Right lobe of liver (tissue), 6 donors: Measurements from ENCODE around the gene USP48. TPM values are rescaled to one million over a fixed set of nuclear protein-coding genes. Genes with fewer than 3 reads are reported as not detected.
A peak's percentile ranks its signal among the peaks of the same experiment; 100 is the strongest.

Experiments used
- ATAC-seq, 4 donors: fragments of 200-7000 bp; cut with Tn5 transposase; one replicate each; pipeline ENCODE4 v1.9.1; 2020; ENCODE audit warnings: mild to moderate bottlenecking in 4 of 4, moderate library complexity in 4 of 4
- DNase-seq, 3 donors: peaks; one replicate each; pipeline ENCODE4 v3.0.0-alpha.2; 2020
- H3K27ac ChIP-seq, 3 donors: fragments of 200-600 bp; one replicate each; pipeline ENCODE4 v1.8.0; 2022
- H3K27me3 ChIP-seq, 2 donors: fragments of 200-600 bp; one replicate each; pipeline ENCODE4 v1.8.0; 2022
- H3K36me3 ChIP-seq, 4 donors: fragments of 200-600 bp; sonication (generic) in 1 of 4; one replicate each; pipeline versions ENCODE4 v1.5.1 to v1.8.0; 2017 to 2022; ENCODE audit warnings: control low read depth in 1 of 4
- H3K4me1 ChIP-seq, 4 donors: fragments of 200-600 bp; sonication (generic) in 1 of 4; one replicate each; pipeline versions ENCODE4 v1.5.1 to v1.8.0; 2017 to 2022; ENCODE audit warnings: control low read depth in 1 of 4
- H3K4me3 ChIP-seq, 3 donors: fragments of 200-600 bp; one replicate each; pipeline ENCODE4 v1.8.0; 2022
- H3K9me3 ChIP-seq, 4 donors: fragments of 200-600 bp; sonication (generic) in 1 of 4; one replicate each; pipeline versions ENCODE4 v1.5.1 to v1.8.0; 2017 to 2022; ENCODE audit warnings: control low read depth in 1 of 4
- CTCF ChIP-seq, 4 donors: fragments of 200-600 bp in 3 of 4; fragments of 450-650 bp in 1 of 4; IDR thresholded peaks; one replicate each; pipeline versions ENCODE4 v1.5.1 to v1.8.0; 2016 to 2022; ENCODE audit warnings: antibody characterized with exemption in 4 of 4, mild to moderate bottlenecking in 2 of 4
- POLR2A ChIP-seq: fragments of 450-650 bp; IDR thresholded peaks from one replicate; pipeline ENCODE4 v1.6.1; 2017; ENCODE audit warnings: antibody characterized with exemption, mild to moderate bottlenecking
- WGBS: methylation state at CpG from one replicate; pipeline ENCODE4 v1.1.6; 2018; ENCODE audit warnings: low coverage, low lambda C conversion rate; ENCODE audit not compliant: insufficient coverage; ENCODE audit errors: missing lambda C conversion rate; 5-methylcytosine and 5-hydroxymethylcytosine counted together
- intact Hi-C, 2 donors: fragments of 100-400 bp; cut with DNase I; formaldehyde crosslinking; loops; one replicate each; pipeline versions ENCODE4 v1.11.2 to v1.14.1; 2022
- total RNA-seq, 6 experiments: library from RNA; depleted of rRNA in 2 of 6; stranded (reverse); fragments of >200 nt in 2 of 6; fragmentation: NEBNext Ultra II Directional in 3 of 6; extraction: Animal tissue kit (Norgen Biotek cat#: 25700) in 3 of 6; gene quantifications; one replicate each; pipeline versions ENCODE4 v1.1.0 to v1.2.4, GENCODE V29; 2016 to 2023
- donor health status: DM: no; HTN: yes; CAD: no.
- donor health status: DM: no; HTN: no; CAD: no.
- donor health status: DM: no; HTN: no; CAD: no.
- donor health status: DM: no; HTN: yes; CAD: no.
- donor health status: DM: no; HTN: yes; CAD: no.

The USP48 gene
- total RNA-seq, 6 experiments from 2014 or later, result 21.3 to 24.5 (median 22.8) TPM

DNA sequence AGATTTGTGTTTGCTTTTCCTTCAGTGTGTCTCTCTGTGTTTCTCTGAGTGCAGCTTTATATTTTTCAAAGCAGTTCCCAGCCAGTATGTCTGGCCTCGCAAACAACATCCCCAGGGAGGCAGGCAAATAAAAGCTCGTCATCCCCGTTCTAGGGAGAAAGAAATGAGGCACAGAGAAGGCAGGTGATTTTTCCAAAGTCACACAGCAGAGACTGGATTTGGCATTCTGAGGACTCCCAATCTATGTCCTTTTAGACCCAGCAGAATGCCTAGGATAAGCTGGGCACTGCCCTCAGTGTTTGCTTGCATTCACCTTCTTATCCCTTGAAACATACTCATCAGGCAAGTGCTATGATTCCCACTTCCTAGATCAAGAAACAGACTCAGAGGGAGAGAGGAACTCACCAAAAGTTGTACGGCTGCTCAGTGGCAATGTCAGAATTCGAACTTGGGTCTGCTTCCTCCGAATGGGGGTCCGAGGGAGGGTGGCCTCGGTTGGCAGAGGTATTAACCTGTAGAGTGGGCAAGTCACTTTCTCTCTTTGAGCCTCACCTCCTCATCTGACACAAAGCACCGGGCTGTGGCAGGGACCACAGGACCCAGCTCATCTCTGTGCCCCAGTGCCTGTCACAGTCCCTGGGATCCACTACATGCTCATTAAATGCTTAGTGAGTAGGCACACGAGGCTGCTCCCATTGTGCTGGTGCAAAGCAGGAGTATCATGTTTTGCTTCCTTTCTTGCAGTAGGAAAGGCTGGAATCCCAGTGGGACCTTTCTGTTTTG is 118.0 kb downstream of the USP48 start:
- Histone ChIP-seq H3K27me3 (no peaks in the 10 kb centered on the region), H3K36me3 (no peaks in the 10 kb centered on the region), H3K4me3 (no peak overlapping the region), H3K27ac (no peak overlapping the region), H3K9me3 (no peaks in the 10 kb centered on the region), H3K4me1 (peaks cover 0 to 21% (median 3%) of the 10 kb centered on the region in 4 donors)
- no peak for TF ChIP-seq CTCF (IDR thresholded peaks at IDR 0.05)
- no peak for TF ChIP-seq POLR2A
- intact Hi-C loops, result loop anchor here (10.0 kb wide), 2 partner anchors 150 to 290 kb away; no protein-coding TSS in a partner anchor
- no peak for ATAC-seq
- DNase-seq, result peak in 1 of 3 donors; percentile 19
- WGBS, result 84% methylated on average over 7 of the region's 10 CpGs

GRCh38 chr1:21663951-21664805 is 118.8 kb downstream of the USP48 start:
- ATAC-seq, result no peak
- H3K27ac ChIP-seq, result no peak overlapping the region
- no peak for TF ChIP-seq POLR2A
- no peak for TF ChIP-seq CTCF (IDR thresholded peaks at IDR 0.05)

DNA sequence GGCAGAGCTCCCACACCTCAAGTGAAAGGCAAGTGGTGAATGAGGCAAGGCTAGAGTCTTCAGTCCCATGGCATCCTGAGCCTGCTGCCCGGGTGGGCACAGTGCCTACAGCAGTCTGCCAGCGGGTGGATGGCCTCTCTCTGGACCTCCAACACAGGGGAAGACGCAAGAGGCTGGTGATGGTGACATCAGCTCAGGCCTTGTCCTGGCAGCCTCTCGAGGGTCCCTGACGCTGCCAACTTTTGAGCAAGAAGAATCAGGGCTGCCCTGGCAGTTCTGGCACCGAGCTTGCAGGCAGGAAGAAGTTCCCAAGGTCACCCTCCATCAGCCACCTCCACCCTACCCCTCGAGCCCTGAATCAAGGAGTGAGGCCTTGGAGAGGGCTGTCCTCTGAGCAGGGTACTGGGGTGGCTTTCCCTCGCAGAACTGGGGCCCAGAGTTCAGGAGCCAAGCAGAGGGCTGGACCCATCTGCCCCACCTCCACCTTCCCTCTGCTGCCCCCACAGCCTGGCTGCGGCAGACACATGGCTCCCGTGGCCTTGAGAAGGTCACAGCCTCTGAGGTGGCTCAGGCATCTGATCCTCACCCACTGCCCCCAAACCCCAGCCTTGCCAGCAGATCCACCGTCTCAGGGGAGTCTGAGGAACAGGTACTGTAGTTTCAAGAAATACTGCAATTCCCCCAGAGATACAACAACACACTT is 119.5 kb downstream of the USP48 start:
- H3K4me1 ChIP-seq, result peaks cover 0 to 5% (median under 1%) of the 10 kb centered on the region in 4 donors
- TF ChIP-seq CTCF (IDR thresholded peaks at IDR 0.05), result no peak
- no peak for TF ChIP-seq POLR2A
- H3K27ac ChIP-seq, result no peak overlapping the region
- H3K4me3 ChIP-seq, result no peak overlapping the region
- 43% methylated on average over 1 of the region's 11 CpGs for WGBS
- DNase-seq, result peak in 2 of 3 donors; percentile 10 to 29
- H3K36me3 ChIP-seq, result no peaks in the 10 kb centered on the region
- ATAC-seq, result no peak
- H3K27me3 ChIP-seq, result no peaks in the 10 kb centered on the region
- intact Hi-C loops, result loop anchor here (10.0 kb wide), 2 partner anchors 149 to 289 kb away; no protein-coding TSS in a partner anchor
- no peaks in the 10 kb centered on the region for H3K9me3 ChIP-seq

More at GRCh38 chr1:21663951-21664805, 118.8 kb downstream of the USP48 start:
- Histone ChIP-seq H3K9me3 (no peaks in the 10 kb centered on the region), H3K36me3 (no peaks in the 10 kb centered on the region), H3K4me1 (peaks cover 0 to 13% (median 3%) of the 10 kb centered on the region in 4 donors), H3K4me3 (no peak overlapping the region), H3K27me3 (no peaks in the 10 kb centered on the region)
- WGBS, result 56% methylated on average over 10 of the region's 16 CpGs
- DNase-seq, result peak in 1 of 3 donors; percentile 38
- intact Hi-C loops, result loop anchor here (10.0 kb wide), 2 partner anchors 149 to 289 kb away; no protein-coding TSS in a partner anchor
